GM19238 (cell line): Measurements from ENCODE around the gene UBE2D4.
A peak's percentile ranks its signal among the peaks of the same experiment; 100 is the strongest.
"Not testable (repeated sequence)": the region's sequence is repeated elsewhere in the genome, so short reads cannot be mapped to it uniquely, and the experiment has no call there.

Source experiments
- DNase-seq: peaks from one replicate; pipeline ENCODE4 v3.0.0; 2011; ENCODE audit warnings: low spot score; ENCODE audit not compliant: insufficient read length

UBE2D4 gene

GRCh38 chr7:43925984-43926797, at the start of gene UBE2D4:
TSS of gene UBE2D4 (plus strand) at chr7:43926436. CDS start at chr7:43926533, 97 bp downstream.
- peak; percentile 86 for DNase-seq

- no peak for DNase-seq
These were observed 49.1 kb upstream of the UBE2D4 start for GRCh38 chr7:43876976-43877745.

- DNase-seq, result no peak
These were observed 48.0 kb upstream of the UBE2D4 start for GRCh38 chr7:43877968-43878864.

- no peak for DNase-seq
These were observed 47.4 kb upstream of the UBE2D4 start for GRCh38 chr7:43878867-43879266.

- no peak for DNase-seq
These were observed 46.8 kb upstream of the UBE2D4 start for GRCh38 chr7:43879477-43879876.

GRCh38 chr7:43880596-43880995, 45.6 kb upstream of the UBE2D4 start:
- DNase-seq, result no peak

GRCh38 chr7:43884209-43884608, 42.0 kb upstream of the UBE2D4 start:
- DNase-seq, result no peak

- no peak for DNase-seq
These were observed 41.6 kb upstream of the UBE2D4 start for GRCh38 chr7:43884617-43885016.

- no peak for DNase-seq
These were observed 37.0 kb upstream of the UBE2D4 start for GRCh38 chr7:43888993-43889945.

GRCh38 chr7:43890468-43890867, 35.8 kb upstream of the UBE2D4 start:
- DNase-seq, result no peak

- no peak for DNase-seq
These were observed 34.9 kb upstream of the UBE2D4 start for GRCh38 chr7:43891069-43891955.

- DNase-seq, result no peak
These were observed 30.3 kb upstream of the UBE2D4 start for GRCh38 chr7:43895847-43896415.

- DNase-seq, result not testable (repeated sequence)
These were observed 27.7 kb upstream of the UBE2D4 start for GRCh38 chr7:43898571-43898970.

- DNase-seq, result no peak
These were observed 23.6 kb upstream of the UBE2D4 start for GRCh38 chr7:43902542-43903054.

GRCh38 chr7:43904533-43905208, 21.6 kb upstream of the UBE2D4 start:
- no peak for DNase-seq

- DNase-seq, result no peak
These were observed 20.9 kb upstream of the UBE2D4 start for GRCh38 chr7:43905209-43905946.

- peak; percentile 52 for DNase-seq
These were observed 20.3 kb upstream of the UBE2D4 start for GRCh38 chr7:43905956-43906330.
